Measurements from ENCODE around the gene FGFBP1. TPM values are rescaled to one million over a fixed set of nuclear protein-coding genes. Genes with fewer than 3 reads are reported as not detected.
"Not testable (repeated sequence)": the region's sequence is repeated elsewhere in the genome, so short reads cannot be mapped to it uniquely, and the experiment has no call there.

Gene FGFBP1
- total RNA-seq, 1 donor from 2014 or later, result not detected

DNA sequence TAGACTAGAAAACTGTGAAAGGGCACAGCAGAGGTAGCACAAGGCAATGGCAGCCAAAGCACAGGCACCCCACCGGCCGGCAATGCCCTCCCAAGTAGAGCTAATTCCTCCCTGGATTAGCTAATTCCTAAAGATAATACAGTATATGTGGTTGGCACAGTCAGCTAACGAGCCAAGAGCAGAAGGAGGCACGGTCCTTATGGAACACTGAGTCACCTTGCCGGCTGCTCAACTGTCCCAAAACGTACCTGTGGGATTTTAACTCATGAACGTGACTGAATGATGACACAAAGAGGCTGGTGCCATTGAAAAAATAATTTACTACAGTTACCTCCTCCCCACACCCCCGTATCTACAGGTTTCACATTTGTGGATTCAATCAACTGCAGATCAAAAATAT is 9.1 kb upstream of the FGFBP1 start:
- DNase-seq (ENCODE audit: low spot score), result no peak
- no peak for ATAC-seq

DNA sequence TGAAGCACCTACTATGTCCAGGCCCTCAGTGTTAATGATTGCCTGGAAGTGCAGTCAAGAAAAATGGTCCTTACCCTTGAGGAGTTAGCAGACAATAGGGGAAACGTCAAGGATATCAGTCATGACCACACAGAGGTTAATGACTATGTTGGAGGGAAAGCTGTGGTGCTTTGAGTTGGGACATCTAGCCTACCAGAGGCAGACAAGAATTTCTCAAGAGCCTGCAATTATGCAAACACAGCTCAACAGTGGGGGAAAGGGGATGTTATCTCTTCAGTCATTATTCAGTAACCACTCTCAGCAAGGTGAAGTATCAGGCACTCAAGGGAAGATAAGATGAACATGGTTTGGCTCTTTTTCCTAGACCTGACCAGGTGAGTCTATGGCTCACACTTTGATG is 7.0 kb upstream of the FGFBP1 start:
- no peak for ATAC-seq
- DNase-seq (ENCODE audit: low spot score), result no peak

DNA sequence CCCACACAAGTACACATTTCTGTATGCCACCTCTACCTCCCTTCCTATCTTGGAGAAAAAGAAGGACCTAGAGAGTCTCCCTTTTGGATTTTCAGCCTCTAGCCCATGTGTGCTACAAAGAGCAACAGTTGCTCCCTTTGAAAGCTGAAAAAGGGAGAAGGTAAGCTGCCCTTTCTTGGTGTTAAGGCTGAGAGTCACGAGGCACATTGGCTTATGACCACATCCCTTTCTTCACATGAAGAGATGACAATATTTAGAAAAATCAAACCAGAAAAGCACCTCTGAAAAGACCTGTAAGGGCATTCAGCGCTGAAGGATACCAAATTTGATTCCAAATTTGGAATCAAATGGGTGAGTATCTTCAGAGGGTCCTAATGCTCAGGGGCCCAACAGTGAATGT is 6.4 kb upstream of the FGFBP1 start:
- DNase-seq (ENCODE audit: low spot score) (no peak), ATAC-seq (no peak)

DNA sequence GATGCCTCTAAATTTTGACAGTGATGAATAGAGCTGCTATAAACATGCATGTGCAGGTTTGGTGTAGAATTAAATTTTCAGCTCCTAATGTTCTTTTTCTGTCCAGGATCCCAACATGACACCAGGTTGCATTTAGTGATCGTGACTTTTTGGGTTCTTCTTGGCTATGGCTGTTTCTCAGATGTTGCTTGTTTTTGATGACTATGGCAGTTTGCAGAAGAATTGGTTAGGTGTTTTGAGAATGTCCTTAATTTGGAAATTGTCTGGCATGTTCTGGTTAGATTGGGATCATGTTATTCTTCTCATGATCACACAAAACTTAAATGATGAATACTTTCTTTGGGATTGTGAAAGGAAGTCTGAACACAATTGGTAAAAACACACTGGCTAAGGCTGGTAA is 3.7 kb upstream of the FGFBP1 start:
- ATAC-seq, result no peak
- no peak for DNase-seq (ENCODE audit: low spot score)

DNA sequence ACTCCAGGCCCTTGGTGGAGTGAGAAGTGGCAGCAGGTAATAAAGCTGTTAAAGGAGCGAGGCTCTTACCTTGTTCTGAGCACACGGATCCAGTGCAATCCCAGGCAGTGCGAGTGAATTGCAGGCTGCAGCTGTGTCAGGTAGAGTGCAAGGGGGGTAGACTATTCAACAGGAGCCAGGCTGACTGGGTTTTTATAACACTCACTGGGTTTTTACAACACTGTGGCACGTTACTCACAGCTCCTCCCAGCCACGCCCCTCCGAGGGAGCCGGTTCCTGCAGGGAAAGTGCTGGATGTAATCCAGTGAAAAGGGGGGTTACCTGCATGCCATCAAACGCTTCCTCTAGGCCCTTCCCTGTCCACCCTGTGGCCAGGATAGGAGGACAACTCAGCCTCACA is 358 bp downstream of the FGFBP1 start:
- DNase-seq (ENCODE audit: low spot score) (no peak), ATAC-seq (no peak)

DNA sequence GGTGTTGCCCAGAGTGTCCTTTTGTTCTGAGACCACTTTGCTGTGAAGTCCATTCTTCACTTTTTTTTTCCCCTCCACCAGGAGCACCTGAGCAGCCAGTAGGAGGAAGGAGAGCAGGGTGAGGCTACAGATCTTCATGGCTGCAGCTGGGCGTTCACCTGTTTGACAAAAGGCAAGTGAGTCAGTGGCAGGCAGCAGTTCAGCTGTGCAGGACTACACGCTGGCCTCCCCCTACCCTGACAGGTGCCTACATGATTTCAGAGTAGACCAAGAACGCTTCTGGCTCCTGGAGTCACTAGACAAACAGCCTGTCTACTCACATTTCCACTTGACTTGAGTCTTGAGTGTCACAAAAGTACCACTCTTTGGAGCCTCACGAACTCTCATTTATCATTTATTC is 2.0 kb downstream of the FGFBP1 start:
- no peak for DNase-seq (ENCODE audit: low spot score)
- ATAC-seq, result no peak

DNA sequence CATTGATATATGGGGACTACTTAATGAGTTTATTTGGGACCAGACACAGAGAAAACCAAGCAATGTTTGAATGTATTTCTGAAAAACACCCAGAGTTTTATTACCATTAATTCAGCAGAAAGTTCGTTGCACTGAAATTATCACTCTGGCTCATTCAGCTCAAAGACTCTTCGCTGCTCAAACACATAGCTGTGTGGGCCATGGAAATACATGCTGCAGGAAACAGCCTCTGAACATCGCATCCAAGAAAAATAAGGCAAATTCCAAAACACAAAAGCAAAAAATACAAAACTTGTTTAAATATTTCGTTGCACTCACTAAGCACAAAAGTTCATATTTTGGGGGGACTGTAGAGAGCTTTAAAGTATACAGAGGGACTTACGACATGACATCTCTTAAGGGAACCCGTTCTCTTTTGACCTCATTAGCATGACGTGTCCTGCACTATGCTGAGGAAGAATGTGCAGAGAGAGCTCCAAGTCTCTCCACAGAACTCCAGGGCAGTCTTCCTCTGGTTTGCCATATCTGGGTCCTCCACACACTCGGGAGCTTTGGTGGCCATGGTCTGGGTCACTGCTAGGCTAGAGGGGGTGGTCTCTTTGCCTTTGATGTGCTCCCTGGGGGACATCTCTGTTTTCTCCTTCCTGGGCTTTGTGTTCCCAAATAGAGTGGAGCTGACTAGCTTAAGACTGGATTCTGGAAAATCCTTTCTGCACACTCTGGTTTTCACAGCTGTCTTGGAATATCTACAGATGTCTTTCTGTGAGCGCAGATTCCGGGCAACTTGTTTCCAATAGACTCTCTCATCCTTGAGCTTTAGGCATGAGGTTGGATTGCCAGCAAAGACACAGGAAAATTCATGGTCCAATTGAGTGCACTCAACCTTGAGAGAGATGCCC is 2.8 kb downstream of the FGFBP1 start:
- DNase-seq (ENCODE audit: low spot score) (no peak), ATAC-seq (no peak)

DNA sequence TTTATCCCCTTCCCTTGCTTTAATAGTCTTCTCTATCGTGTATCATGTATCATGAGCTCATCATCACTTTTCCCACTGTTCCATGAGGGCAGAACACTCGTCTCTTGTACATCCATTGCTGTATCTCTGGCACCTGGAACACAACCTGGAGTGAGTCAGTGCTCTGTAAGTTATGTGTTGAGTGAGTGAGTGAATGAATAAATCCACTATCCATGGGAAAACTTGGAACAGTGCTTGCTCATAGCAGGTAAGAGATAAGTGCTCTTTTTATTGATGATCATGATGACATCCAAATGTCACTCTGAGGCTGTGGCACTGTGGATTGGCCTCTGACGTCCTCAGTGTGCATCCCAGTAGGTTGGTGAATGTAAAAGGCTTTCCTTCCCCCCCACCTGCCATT is 4.3 kb downstream of the FGFBP1 start:
- ATAC-seq, result no peak
- no peak for DNase-seq (ENCODE audit: low spot score)

DNA sequence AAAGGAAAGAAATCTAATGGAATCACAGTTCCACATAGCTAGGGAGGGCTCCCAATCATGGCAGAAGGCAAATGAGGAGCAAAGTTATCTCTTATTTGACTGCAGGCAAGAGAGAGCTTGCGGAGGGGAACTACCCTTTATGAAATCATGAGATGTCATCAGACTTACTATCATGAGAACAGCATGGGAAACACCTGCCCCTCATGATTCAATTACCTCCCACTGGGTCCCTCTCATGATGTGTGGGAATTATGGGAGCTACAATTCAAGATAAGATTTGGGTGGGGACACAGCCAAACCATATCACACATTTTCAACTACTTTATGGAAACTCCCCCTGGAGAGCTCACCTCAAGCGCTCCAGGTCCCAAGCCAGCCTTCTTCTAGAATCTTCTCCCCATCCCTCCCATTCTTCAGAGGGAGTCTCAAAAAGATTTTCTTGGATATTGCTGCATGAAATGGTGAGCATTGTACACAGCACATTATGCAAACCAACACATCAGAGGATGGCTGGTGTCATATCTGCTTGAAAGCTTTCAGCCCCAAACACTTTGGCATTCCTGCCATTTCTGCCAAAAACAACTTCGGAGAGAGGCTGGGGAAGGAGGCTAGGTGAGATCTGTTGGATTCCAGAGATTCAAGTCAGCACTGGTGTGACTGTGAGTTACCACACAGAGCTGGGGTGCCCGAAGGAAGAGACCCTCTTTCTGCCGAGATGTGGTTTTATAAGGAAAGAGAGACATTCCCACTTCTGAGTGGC is 6.9 kb downstream of the FGFBP1 start:
- DNase-seq (ENCODE audit: low spot score), result no peak
- no peak for ATAC-seq

DNA sequence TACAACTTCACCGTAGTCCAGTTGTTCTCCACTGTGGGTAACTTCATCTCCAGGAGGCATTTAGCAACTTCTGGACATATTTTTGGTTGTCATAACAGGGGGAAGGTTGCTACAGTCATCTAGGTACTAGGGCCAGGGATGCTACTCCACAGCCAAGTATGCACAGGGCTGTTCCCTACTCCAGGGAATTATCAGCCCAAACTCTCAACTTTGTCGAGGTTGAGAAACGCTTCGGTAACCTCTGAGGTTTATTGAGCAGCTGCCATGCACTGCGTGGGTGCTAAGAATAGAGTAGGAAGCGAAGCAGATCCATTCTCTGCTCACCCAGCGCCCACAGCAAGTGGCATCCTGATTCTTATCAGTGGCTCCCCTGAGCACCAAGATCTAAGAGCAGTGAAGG is 8.2 kb downstream of the FGFBP1 start:
- ATAC-seq, result no peak
- DNase-seq (ENCODE audit: low spot score), result no peak

DNA sequence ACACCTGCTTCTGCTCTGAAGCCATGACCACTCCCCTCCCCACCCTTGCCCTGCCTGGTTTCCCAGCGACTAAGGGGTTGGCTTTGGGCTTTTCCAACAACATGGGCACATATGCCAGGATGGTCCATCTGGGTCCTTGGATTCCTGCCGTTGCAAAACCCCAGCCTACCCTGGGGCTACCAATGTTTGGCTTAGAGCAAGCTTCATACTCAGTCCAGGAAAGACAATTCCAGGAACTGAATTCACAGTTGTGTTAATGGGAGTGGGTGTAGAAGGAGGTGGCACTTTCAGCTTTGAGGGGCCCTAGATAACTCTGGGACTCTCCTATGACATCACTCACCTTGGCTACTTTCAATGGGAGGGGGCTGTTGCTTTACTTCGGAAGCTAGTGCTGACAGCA is 9.0 kb downstream of the FGFBP1 start:
- ATAC-seq (no peak), DNase-seq (ENCODE audit: low spot score) (no peak)

DNA sequence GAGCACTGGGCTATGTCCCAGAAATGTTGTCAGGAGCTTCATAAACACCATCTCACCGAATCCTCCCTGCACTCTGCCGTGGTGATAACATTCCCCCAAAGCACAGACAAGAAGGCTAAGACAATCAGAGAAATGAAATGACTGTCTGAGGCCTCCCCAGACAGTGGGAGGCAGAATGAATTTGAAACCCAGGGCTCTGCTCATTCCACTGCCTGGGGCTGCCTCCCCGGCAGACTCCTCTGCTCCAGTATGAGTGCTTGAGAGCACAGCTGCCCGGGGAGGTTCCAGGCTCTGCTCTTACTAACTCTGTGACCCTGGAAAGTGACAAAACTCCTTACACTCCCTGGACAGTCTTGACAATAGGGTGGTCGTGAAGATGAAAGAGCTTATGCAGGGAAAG is 9.7 kb downstream of the FGFBP1 start:
- ATAC-seq (no peak), DNase-seq (ENCODE audit: low spot score) (no peak)

DNA sequence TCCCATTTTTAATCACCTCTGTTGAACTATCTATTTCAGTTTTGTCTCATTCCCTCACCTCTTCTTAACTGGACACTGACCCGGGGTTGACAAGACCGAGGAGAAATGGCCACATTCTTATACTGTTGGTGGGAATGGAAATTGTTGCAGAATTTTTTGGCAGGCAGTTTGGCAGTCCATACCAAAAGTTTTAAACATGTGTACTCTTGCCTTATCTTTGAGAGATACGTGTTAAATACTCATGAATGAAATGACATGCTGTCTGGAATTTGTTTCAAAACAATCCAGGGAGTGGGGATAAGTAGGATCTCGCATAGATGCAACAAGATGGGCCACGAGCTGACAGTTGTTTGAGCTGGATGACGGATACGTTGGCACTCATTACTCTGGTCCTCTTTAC is 12.1 kb downstream of the FGFBP1 start:
- ATAC-seq (no peak), DNase-seq (ENCODE audit: low spot score) (no peak)

DNA sequence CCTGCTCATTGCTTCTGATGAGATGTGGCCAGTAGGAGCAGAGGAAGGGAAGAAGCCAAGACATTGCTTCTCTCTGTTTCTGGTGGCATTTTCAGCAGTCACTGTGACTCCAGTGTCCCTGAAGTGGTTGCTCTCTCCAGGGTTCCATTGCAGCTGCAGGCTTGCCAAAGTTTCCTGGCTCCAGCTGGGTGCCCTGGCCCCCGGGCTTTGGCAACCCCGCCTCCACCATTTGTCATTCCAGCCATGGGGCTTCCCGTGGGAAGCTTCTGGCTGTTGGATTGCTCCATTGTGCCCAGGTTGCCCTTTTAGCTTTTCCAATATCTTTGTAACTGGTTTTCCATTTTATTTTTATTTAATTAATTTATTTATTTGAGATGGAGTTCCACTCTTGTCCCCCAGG is 12.7 kb downstream of the FGFBP1 start:
- ATAC-seq (no peak), DNase-seq (ENCODE audit: low spot score) (no peak)

DNA sequence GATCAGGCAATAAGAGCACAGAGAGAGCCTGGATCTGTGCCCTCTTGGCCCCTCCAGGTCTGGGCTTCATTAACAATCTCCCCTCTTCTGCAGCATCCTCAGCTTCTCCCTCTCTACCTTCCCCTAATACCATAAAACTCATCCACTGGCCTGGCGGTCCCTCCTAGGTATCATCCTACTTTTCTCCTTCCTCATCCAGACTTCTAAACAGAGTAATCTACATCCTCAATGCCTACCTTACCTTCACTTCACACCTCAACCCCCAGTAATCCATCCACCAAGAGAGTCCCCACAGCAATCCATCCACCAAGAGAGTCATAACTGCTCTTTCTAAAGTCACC is 17.0 kb downstream of the FGFBP1 start:
- DNase-seq (ENCODE audit: low spot score) (no peak), ATAC-seq (no peak)

DNA sequence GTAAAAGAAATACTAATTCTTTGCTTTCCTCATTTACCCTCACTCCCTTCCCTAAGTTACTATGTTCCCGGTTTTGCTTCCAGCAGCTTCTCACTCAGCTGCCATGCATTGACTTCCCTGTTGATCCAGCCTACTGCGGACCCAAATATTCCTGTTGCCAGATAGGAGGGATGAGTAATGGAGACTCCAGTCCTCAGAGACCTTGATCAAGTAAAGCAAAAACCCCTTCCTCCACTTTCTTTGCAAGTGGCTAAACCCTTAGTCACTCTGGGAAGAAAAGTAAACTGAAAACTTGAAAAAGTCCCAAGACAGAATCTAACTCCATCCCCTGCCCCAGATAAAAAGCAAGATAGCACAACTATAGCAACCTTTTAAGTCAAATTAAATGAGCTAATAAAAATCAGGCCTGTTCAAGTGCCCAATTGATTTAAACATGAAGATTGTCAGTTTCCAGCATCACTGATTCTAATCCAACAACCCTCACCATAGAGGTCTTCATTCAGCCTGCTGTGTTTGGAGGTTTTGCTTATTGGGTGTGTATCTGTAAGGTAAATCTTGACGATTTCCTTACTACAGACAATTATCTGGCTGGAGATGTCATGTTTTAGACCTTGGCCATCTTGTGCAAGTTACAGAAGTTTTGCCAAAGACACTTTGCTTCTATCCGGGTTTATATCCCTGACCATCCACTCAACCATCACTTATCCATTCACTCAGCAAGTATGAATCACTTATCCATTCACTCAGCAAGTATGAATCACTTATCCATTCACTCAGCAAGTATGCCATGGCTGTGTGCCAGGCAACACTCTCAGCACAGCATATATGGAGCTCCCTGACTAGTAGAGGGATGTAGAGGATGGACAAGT is 17.6 kb downstream of the FGFBP1 start:
- ATAC-seq, result no peak
- no peak for DNase-seq (ENCODE audit: low spot score)

DNA sequence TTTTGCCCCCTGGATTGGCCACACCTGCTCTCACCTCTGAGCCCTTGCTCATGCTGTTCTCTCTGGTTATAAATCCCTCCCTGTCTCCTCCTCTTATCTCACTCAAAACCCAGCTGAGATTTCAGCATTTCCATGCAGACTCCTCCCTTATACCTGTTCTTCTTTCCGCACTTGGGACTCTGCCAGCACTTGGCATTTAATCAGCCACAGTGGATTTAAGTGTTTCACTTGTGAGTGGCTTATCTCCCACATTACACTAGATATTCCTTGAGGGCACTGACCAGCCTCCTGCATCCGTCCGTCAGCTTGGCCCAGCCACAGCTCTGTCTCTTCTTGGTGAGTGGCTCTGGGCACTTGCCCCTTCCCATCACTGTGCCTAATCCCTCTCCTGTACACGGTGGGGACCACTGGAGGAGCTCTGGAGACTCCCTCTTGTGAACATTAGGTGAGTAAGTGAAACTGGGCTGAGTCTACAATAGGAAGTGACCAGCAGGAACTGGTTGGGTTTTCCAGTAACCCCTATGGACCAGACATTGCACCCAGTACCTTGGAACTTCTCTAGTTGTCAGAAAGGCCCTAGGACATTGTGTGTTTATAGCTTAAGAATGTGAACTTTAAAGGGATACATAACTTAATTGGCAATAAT is 19.9 kb downstream of the FGFBP1 start:
- ATAC-seq, result no peak
- no peak for DNase-seq (ENCODE audit: low spot score)

DNA sequence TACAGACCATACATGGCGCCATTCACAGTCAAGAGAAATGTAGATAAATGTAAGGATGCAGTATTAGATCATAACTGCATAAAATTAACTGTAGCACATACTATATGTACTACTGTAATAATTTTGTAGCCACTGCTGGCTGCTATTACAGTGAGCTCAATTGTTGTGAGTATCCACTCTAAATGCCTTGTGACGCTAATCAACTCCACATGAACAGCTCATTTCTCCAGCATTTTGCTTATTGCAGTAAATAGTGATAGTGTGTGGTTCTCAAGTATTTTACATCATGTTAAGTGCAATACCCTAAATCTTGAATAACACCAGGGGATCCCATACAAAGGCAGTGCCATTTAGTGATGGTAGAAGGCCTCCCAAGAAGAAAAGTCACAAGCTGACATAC is 21.2 kb downstream of the FGFBP1 start:
- DNase-seq (ENCODE audit: low spot score), result no peak
- ATAC-seq, result no peak

DNA sequence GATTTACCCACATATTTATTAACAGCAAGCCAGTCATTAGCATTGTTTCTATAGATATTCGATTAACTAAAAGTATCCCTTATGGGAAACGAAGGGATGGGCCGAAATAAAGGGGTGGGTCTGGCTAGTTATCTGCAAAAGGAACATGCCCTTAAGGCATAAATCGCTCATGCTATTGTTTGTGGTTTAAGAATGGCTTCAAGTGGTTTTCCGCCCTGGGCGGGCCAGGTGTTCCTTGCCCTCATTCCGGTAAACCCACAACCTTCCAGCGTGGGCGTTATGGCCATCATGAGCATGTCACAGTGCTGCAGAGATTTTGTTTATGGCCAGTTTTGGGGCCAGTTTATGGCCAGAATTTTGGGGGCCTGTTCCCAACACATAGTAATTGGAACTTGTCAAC is 22.2 kb downstream of the FGFBP1 start:
- not testable (repeated sequence) for DNase-seq (ENCODE audit: low spot score); ATAC-seq

DNA sequence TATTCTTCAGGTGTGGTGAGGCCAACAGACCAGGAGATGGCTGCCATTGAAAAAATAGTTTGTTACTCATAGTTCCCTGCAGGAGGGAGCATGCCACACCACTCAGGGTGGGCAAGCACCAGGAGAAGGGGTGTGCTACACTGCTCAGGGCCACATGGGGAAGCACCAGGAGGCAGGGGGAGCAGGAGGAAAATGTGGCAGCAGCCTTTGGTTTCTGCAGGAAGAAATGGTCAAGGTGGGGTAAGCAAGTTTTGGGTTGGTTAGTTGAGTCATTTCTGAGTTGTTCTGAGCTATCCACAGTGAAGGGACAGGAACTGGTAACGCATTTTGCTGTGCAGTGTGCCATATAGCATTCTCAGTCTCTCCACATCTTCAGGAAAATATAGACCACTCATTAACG is 23.8 kb downstream of the FGFBP1 start:
- DNase-seq (ENCODE audit: low spot score), result no peak
- no peak for ATAC-seq

DNA sequence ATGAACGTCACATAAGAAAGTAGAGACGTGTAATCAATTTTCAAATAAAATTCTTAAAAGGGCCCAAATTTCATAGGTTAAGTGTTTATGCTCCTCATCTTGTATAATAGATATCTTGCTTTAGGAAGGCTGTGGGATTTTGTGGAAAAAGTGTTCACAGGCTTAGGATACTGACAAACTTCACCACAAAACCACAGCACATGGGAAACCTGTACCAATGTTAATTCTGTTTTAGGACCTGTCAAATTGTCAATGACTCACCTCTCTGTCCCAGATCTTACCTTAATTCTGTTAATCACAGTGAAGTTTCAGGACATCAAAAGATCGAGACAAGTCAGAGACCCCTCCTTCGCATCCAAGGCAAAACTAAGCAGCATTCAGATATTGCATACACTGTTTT is 24.2 kb downstream of the FGFBP1 start:
- ATAC-seq (no peak), DNase-seq (ENCODE audit: low spot score) (no peak)
